NCI-H2227 (cell line): ENCODE measurements around the gene TSSK2.

ENCODE experiments used
- DNase-seq: peaks from one replicate; lab custom pipeline; 2025; ENCODE audit not compliant: unreplicated experiment; lab: John Stamatoyannopoulos, UW

Gene TSSK2

GRCh38 chr22:19105867-19106802, 25.0 kb upstream of the TSSK2 start:
- no peak for DNase-seq

GRCh38 chr22:19106886-19107729, 24.0 kb upstream of the TSSK2 start:
- no peak for DNase-seq

GRCh38 chr22:19107730-19108074, 23.4 kb upstream of the TSSK2 start:
- DNase-seq = no peak

GRCh38 chr22:19108807-19109197, 22.3 kb upstream of the TSSK2 start:
- DNase-seq = no peak

- DNase-seq = no peak
Observed at GRCh38 chr22:19109198-19110063, 21.7 kb upstream of the TSSK2 start.

GRCh38 chr22:19110064-19110458, 21.0 kb upstream of the TSSK2 start:
- DNase-seq = no peak

- DNase-seq = no peak
Observed at GRCh38 chr22:19110646-19111045, 20.5 kb upstream of the TSSK2 start.

- DNase-seq = no peak
Observed at GRCh38 chr22:19111140-19111539, 20.0 kb upstream of the TSSK2 start.

GRCh38 chr22:19111584-19111983, 19.5 kb upstream of the TSSK2 start:
- no peak for DNase-seq

GRCh38 chr22:19113429-19113828, 17.7 kb upstream of the TSSK2 start:
- DNase-seq = no peak

- no peak for DNase-seq
Observed at GRCh38 chr22:19114984-19115552, 16.0 kb upstream of the TSSK2 start.

- no peak for DNase-seq
Observed at GRCh38 chr22:19115628-19116027, 15.5 kb upstream of the TSSK2 start.

GRCh38 chr22:19117111-19117512, 14.0 kb upstream of the TSSK2 start:
- DNase-seq = no peak

GRCh38 chr22:19118329-19118880, 12.7 kb upstream of the TSSK2 start:
- DNase-seq = no peak

GRCh38 chr22:19119949-19120348, 11.2 kb upstream of the TSSK2 start:
- no peak for DNase-seq

GRCh38 chr22:19120829-19121630, 10.1 kb upstream of the TSSK2 start:
- peak; percentile 10 for DNase-seq

GRCh38 chr22:19121631-19122142, 9.4 kb upstream of the TSSK2 start:
- DNase-seq = peak; percentile 66

- DNase-seq = peak; percentile 97
Observed at GRCh38 chr22:19122143-19122751, 8.9 kb upstream of the TSSK2 start, which contains the start of gene DGCR2. DGCR2 (minus strand) TSS chr22:19122412; CDS start chr22:19122206, 206 bp downstream.
